Calu3 (cell line): ENCODE data around the gene DNAAF5. TPM values are rescaled to one million over a fixed set of nuclear protein-coding genes. Genes with fewer than 3 reads are reported as not detected.

Experiments used
- BruUV-seq: library from RNA; stranded (reverse); fragments of 400-500 nt; replicated peaks from 2 replicates; lab custom pipeline; 2021; lab: Mats Ljungman, UMichigan
- CTCF ChIA-PET: fragments of 300-600 bp; sonication (Branson Sonifier 250); formaldehyde crosslinking; loops from one replicate; lab custom pipeline; 2022; ENCODE audit warnings: antibody characterized with exemption; lab: Charles Lee
- DNase-seq: peaks from one replicate; pipeline ENCODE4 v3.0.0; 2022
- H3K27ac Mint-ChIP-seq: one replicate; pipeline ENCODE4 v1.8.0; 2022; ENCODE audit warnings: mixed read lengths; ENCODE audit not compliant: unreplicated experiment
- H3K27me3 Mint-ChIP-seq: one replicate; pipeline ENCODE4 v1.8.0; 2022; ENCODE audit warnings: mixed read lengths; ENCODE audit not compliant: unreplicated experiment
- H3K36me3 Mint-ChIP-seq: one replicate; pipeline ENCODE4 v1.8.0; 2022; ENCODE audit warnings: mild to moderate bottlenecking, moderate library complexity, mixed read lengths; ENCODE audit not compliant: insufficient read depth, unreplicated experiment
- H3K4me1 Mint-ChIP-seq: one replicate; pipeline ENCODE4 v1.8.0; 2022; ENCODE audit warnings: mild to moderate bottlenecking, low read depth, mixed read lengths; ENCODE audit not compliant: unreplicated experiment
- H3K4me3 Mint-ChIP-seq: one replicate; pipeline ENCODE4 v1.8.0; 2022; ENCODE audit warnings: mild to moderate bottlenecking, low read depth, moderate library complexity, mixed read lengths; ENCODE audit not compliant: unreplicated experiment
- H3K9me3 Mint-ChIP-seq: one replicate; pipeline ENCODE4 v1.8.0; 2022; ENCODE audit warnings: low read depth, mixed read lengths; ENCODE audit not compliant: unreplicated experiment
- CTCF ChIP-seq: fragments of 200-600 bp; IDR thresholded peaks from one replicate; pipeline ENCODE4 v1.8.0; 2022; ENCODE audit warnings: antibody characterized with exemption; ENCODE audit not compliant: unreplicated experiment
- intact Hi-C: fragments of 100-400 bp; cut with micrococcal nuclease; formaldehyde crosslinking; loops from one replicate; pipeline ENCODE4 v1.10.0; 2022; ENCODE audit not compliant: unreplicated experiment
- total RNA-seq: library from RNA; stranded (reverse); gene quantifications from 2 replicates; pipeline ENCODE4 v1.2.3, GENCODE V29; 2022

Gene DNAAF5
- total RNA-seq, 1 experiment from 2014 or later, result 57.2 TPM

GRCh38 chr7:728602-729001 is 2.1 kb downstream of the DNAAF5 start:
- H3K4me1 Mint-ChIP-seq, result peaks cover 29% of the 10 kb centered on the region
- H3K36me3 Mint-ChIP-seq, result peaks cover 61% of the 10 kb centered on the region
- H3K27ac Mint-ChIP-seq, result no peak overlapping the region
- peak overlapping the region; percentile 71 for H3K4me3 Mint-ChIP-seq
- DNase-seq, result no peak
- no TSS peak for BruUV-seq
- peaks cover 7% of the 10 kb centered on the region for H3K9me3 Mint-ChIP-seq
- intact Hi-C loops, result no loop called here
- no peaks in the 10 kb centered on the region for H3K27me3 Mint-ChIP-seq
- TF ChIP-seq CTCF, result no peak
- CTCF ChIA-PET, result interaction anchor here (0.6 to 0.8 kb wide), 3 partner anchors 13 to 243 kb away, joined by 3 to 7 read pairs (median 4); no protein-coding TSS in a partner anchor

GRCh38 chr7:729140-730000 is 2.9 kb downstream of the DNAAF5 start:
- no TSS peak for BruUV-seq
- intact Hi-C loops, result no loop called here
- Mint-ChIP-seq H3K4me3 (no peak overlapping the region), H3K4me1 (peaks cover 29% of the 10 kb centered on the region), H3K9me3 (no peaks in the 10 kb centered on the region), H3K27me3 (no peaks in the 10 kb centered on the region), H3K27ac (no peak overlapping the region), H3K36me3 (peaks cover 54% of the 10 kb centered on the region)
- CTCF ChIA-PET, result no interaction called here
- DNase-seq, result no peak
- TF ChIP-seq CTCF, result no peak

DNA sequence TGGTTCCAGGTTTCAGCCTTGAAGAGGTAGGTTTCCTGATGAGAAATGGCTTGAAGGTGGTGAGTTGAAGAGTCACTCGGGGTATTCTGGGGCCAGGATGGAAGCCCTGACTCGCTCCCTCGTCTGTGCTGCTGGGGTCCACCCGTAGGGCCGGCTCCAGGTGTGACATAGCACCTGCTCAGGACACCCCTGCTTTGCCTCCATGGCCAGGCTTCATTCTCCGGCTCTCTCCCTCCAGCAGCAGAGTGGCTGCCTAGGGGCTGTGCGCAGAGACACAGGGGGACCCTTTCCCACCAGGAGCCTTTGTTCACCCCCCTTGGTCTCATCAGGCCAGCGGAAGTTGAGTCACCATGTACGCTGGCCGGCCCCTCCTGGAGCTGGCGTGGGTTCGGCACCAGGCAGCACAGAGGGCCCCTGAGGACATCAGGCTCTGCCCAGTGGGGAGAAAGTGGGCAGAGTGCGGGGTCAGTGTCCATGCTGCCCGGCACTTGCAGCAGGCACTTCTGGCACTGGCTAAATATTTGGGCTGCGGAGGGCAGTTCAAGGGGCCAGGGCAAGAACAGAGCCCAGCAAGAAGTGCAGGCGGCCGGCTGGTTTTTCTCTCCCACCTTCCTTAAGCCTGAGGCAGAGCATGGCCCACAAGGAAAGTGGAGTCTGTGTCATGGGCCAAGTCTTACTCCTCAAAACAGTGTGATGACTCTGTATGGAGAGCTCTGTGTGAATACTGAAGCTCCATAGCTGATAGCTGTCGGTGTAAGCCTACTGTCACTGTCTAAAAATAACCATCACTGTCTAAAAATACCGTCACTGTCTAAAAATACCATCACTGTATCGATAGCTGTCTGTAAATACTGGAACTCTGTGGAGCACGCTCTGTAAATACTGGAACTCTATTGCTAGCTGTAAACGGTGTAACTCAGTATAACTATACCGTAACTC is 4.3 kb downstream of the DNAAF5 start:
- Mint-ChIP-seq H3K4me3 (no peak overlapping the region), H3K27me3 (no peaks in the 10 kb centered on the region), H3K36me3 (peaks cover 42% of the 10 kb centered on the region), H3K27ac (no peak overlapping the region), H3K9me3 (no peaks in the 10 kb centered on the region), H3K4me1 (peaks cover 29% of the 10 kb centered on the region)
- DNase-seq, result no peak
- CTCF ChIA-PET, result no interaction called here
- intact Hi-C loops, result no loop called here
- BruUV-seq, result no TSS peak
- no peak for TF ChIP-seq CTCF

DNA sequence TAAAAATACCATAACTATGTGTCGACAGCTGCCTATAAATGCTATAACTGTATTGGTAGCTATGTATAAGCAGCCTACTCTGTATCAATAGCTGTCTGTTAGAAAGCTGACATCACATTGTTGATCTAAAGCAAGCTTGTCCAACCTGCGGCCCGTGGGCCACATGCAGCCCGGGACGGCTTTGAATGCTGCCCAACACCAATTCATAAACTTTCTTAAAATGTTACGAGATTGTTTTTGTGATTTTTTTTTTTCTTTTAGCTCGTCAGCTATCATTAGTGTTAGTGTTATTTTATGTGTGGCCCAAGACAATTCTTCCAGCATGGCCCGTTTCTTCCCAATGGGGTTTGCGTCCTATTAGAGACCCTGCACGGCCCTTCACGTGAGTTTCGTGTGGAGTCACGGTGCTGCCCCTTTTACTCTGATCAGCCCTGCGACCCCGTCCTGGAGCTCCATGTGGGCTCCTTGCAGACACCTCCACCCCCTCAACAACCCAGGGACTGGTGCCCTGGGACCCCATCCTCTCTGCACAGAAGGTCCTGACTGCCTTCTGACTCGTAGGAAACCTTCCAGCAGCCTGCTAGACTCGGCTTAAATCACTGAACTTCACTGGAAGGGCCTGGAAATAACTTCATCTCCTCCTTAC is 5.1 kb downstream of the DNAAF5 start:
- no TSS peak for BruUV-seq
- H3K27ac Mint-ChIP-seq, result no peak overlapping the region
- peaks cover 29% of the 10 kb centered on the region for H3K4me1 Mint-ChIP-seq
- CTCF ChIA-PET, result interaction anchor here (0.7 to 1.6 kb wide), 3 partner anchors 32 to 410 kb away, joined by 3 to 5 read pairs (median 3); no protein-coding TSS in a partner anchor
- no peak for DNase-seq
- H3K27me3 Mint-ChIP-seq, result no peaks in the 10 kb centered on the region
- intact Hi-C loops, result no loop called here
- TF ChIP-seq CTCF, result no peak
- H3K36me3 Mint-ChIP-seq, result peaks cover 34% of the 10 kb centered on the region
- no peaks in the 10 kb centered on the region for H3K9me3 Mint-ChIP-seq
- no peak overlapping the region for H3K4me3 Mint-ChIP-seq
